ENCODE measurements around the gene WDR45. TPM values are rescaled to one million over a fixed set of nuclear protein-coding genes. Genes with fewer than 3 reads are reported as not detected.

Gene WDR45
- total RNA-seq, 4 donors from 2014 or later: 84.4 to 102 (median 87.8) TPM

DNA sequence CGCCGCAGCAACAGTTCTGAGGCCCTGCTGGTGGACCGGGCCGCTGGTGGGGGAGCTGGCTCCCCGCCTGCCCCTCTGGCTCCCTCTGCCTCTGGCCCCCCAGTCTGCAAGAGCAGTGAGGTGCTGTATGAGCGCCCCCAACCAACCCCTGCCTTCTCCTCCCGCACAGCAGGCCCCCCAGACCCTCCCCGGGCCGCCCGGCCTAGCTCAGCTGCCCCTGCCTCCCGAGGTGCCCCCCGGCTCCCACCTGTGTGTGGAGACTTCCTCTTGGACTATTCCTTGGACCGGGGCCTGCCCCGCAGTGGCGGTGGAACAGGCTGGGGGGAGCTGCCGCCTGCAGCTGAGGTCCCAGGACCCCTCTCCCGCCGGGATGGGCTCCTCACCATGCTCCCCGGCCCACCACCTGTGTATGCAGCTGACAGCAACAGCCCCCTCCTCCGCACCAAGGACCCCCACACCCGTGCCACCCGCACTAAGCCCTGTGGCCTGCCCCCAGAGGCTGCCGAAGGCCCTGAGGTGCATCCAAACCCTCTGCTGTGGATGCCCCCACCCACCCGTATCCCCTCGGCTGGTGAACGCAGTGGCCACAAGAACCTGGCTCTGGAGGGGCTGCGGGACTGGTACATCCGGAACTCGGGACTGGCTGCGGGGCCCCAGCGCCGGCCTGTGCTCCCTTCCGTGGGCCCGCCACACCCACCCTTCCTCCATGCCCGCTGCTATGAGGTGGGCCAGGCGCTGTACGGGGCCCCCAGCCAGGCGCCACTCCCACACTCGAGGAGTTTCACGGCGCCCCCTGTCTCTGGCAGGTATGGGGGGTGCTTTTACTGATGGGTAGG, 12.2 kb downstream of the WDR45 start:
- no peak overlapping the region for H3K4me3 ChIP-seq (ENCODE audit: low read depth, poor library complexity, severe bottlenecking)
- DNase-seq (ENCODE audit: low spot score in 2 of 2): no peak
- WGBS, 2 donors: 87 to 96% methylated on average over 9 to 40 of the region's 41 CpGs
- intact Hi-C loops (cut with DNase I; ENCODE audit: low total_unique reads): no loop called here
- TF ChIP-seq CTCF (IDR thresholded peaks at IDR 0.05) (no peak), POLR2A (IDR thresholded peaks at IDR 0.05) (no peak)

- no peak overlapping the region for H3K4me3 ChIP-seq (ENCODE audit: low read depth, poor library complexity, severe bottlenecking)
- TF ChIP-seq CTCF (IDR thresholded peaks at IDR 0.05) (no peak), POLR2A (IDR thresholded peaks at IDR 0.05) (no peak)
- no peak for DNase-seq (ENCODE audit: low spot score in 2 of 2)
- WGBS, 2 donors: 67 to 73% methylated on average over 9 of the region's 9 CpGs
- intact Hi-C loops (cut with DNase I; ENCODE audit: low total_unique reads): no loop called here
These were observed 13.0 kb downstream of the WDR45 start for GRCh38 chrX:49066690-49067089.

DNA sequence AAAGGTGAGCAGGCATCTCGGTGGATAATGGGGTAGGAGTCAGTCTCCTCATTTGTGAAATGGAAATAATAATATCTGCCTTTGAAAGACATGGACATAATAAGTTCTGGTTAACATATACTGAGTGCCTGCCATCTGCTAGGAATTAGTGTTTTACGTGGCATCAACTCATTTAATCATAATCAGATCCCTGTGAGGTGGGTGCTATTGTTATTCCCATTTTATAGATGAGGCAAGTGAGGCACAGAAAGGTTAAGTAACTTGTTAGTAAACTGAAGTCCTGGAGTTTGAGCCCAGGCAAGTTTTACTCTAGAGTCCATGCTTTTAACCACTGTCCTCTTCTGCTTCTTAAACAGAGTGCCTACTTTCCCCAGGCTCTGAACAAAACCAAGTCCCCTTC, 13.4 kb downstream of the WDR45 start:
- WGBS, 2 donors: 75% methylated on average over 2 of the region's 2 CpGs
- DNase-seq (ENCODE audit: low spot score in 2 of 2): no peak
- no peak overlapping the region for H3K4me3 ChIP-seq (ENCODE audit: low read depth, poor library complexity, severe bottlenecking)
- TF ChIP-seq CTCF (IDR thresholded peaks at IDR 0.05): no peak
- no peak for TF ChIP-seq POLR2A (IDR thresholded peaks at IDR 0.05)
- intact Hi-C loops (cut with DNase I; ENCODE audit: low total_unique reads): no loop called here

DNA sequence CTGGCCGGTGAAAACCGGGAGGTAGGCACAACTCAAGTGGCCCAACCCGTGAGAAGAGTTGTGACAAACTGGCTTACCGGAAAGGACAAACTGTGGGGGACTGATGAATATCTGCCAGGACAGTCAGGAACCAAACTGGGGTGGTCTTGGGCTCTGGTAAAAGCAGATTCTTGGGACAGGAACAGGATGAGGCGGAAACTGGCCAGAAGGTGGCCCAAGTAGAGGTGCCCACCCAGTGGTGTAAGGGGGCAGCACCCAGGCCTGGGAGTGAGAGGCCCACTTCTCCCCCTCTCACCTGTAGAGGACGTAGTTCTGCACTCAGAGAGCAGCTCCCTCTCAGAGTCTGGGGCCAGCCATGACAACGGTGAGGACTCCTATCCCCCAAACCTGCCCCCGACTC, 15.0 kb downstream of the WDR45 start:
- DNase-seq (ENCODE audit: low spot score in 2 of 2): no peak
- TF ChIP-seq POLR2A (IDR thresholded peaks at IDR 0.05) (no peak), CTCF (IDR thresholded peaks at IDR 0.05) (no peak)
- intact Hi-C loops (cut with DNase I; ENCODE audit: low total_unique reads): no loop called here
- WGBS, 2 donors: 86 to 91% methylated on average over 4 to 8 of the region's 8 CpGs
- H3K4me3 ChIP-seq (ENCODE audit: low read depth, poor library complexity, severe bottlenecking): no peak overlapping the region

GRCh38 chrX:49064303-49064702, 15.4 kb downstream of the WDR45 start:
- TF ChIP-seq CTCF (IDR thresholded peaks at IDR 0.05) (no peak), POLR2A (IDR thresholded peaks at IDR 0.05) (no peak)
- 84% methylated on average over 12 of the region's 20 CpGs; no CpG with 5 or more reads in 1 of the 2 donors for WGBS, 2 donors
- DNase-seq (ENCODE audit: low spot score in 2 of 2): no peak
- intact Hi-C loops (cut with DNase I; ENCODE audit: low total_unique reads): no loop called here
- no peak overlapping the region for H3K4me3 ChIP-seq (ENCODE audit: low read depth, poor library complexity, severe bottlenecking)

GRCh38 chrX:49063715-49064114, 16.0 kb downstream of the WDR45 start:
- 99 to 100% methylated on average over 6 to 9 of the region's 9 CpGs for WGBS, 2 donors
- no peak overlapping the region for H3K4me3 ChIP-seq (ENCODE audit: low read depth, poor library complexity, severe bottlenecking)
- DNase-seq (ENCODE audit: low spot score in 2 of 2): no peak
- TF ChIP-seq CTCF (IDR thresholded peaks at IDR 0.05) (no peak), POLR2A (IDR thresholded peaks at IDR 0.05) (no peak)
- intact Hi-C loops (cut with DNase I; ENCODE audit: low total_unique reads): no loop called here

All from lower leg skin (tissue), 4 donors.